A549 (cell line): ENCODE data around the gene C21orf58.

Experiments
- CEBPB ChIP-seq, 2 experiments: fragments of >200 bp in 1 of 2; sonication (Bioruptor Twin) in 1 of 2; formaldehyde crosslinking in 1 of 2; IDR thresholded peaks; 2 replicates each; pipeline ENCODE4 v1.6.1; 2012 to 2016
- CTCF ChIP-seq: fragments of >200 bp; sonication (Bioruptor Twin); formaldehyde crosslinking; IDR thresholded peaks from 3 replicates; pipeline ENCODE4 v1.5.1; 2016
- ELK1 ChIP-seq: fragments of 150-350 bp; IDR thresholded peaks from 2 replicates; pipeline ENCODE4 v1.6.1; 2014; ENCODE audit warnings: low read depth, mild to moderate bottlenecking, low read length
- HOXA7 ChIP-seq: fragments of 250-450 bp; sonication (Bioruptor Pico); IDR thresholded peaks from 2 replicates; pipeline ENCODE4 v1.5.0; 2020; ENCODE audit warnings: mild to moderate bottlenecking, moderate library complexity
- JUNB ChIP-seq: fragments of >200 bp; sonication (Bioruptor Twin); formaldehyde crosslinking; IDR thresholded peaks from 2 replicates; pipeline ENCODE4 v1.6.1; 2016
- MYC ChIP-seq: IDR thresholded peaks from 2 replicates; pipeline ENCODE4 v1.6.1; 2012; ENCODE audit warnings: mild to moderate bottlenecking, inconsistent platforms, low read length, improper control_type of control experiment, borderline replicate concordance
- PHF8 ChIP-seq: fragments of 200-600 bp; sonication (generic); IDR thresholded peaks from 2 replicates; pipeline ENCODE4 v1.6.1; 2016; ENCODE audit warnings: low read depth, mild to moderate bottlenecking, antibody characterized with exemption, moderate library complexity, borderline replicate concordance
- POLR2A ChIP-seq: IDR thresholded peaks from 2 replicates; pipeline ENCODE4 v1.6.1; 2012; ENCODE audit warnings: mild to moderate bottlenecking, low read length
- POLR2AphosphoS2 ChIP-seq: conservative IDR thresholded peaks from 2 replicates; pipeline ENCODE4 v1.6.1; 2012; ENCODE audit warnings: low read length, improper control_type of control experiment, inconsistent platforms
- REST ChIP-seq: fragments of 200-600 bp; sonication (generic); IDR thresholded peaks from 2 replicates; pipeline ENCODE4 v1.6.1; 2016; ENCODE audit warnings: antibody characterized with exemption, mild to moderate bottlenecking, moderate library complexity
- TP53 ChIP-seq: fragments of 250-450 bp; sonication (Bioruptor Pico); IDR thresholded peaks from 2 replicates; pipeline ENCODE4 v1.5.0; 2021; ENCODE audit warnings: mild to moderate bottlenecking, moderate library complexity
- ZFP36 ChIP-seq: fragments of 450-650 bp; IDR thresholded peaks from 2 replicates; pipeline ENCODE4 v1.6.1; 2014; ENCODE audit warnings: borderline replicate concordance; ENCODE audit not compliant: partially characterized antibody

- no peak for TF ChIP-seq POLR2AphosphoS2
- no peak for TF ChIP-seq CEBPB (IDR thresholded peaks at IDR 0.05)
- TF ChIP-seq POLR2A = no peak
- TF ChIP-seq CTCF = no peak
- TF ChIP-seq HOXA7 (CRISPR knock-in tag) = no peak
- TF ChIP-seq TP53 (CRISPR knock-in tag) = no peak
- no peak for TF ChIP-seq ELK1
- TF ChIP-seq REST = no peak
- TF ChIP-seq PHF8 = no peak
- TF ChIP-seq MYC = no peak
- TF ChIP-seq ZFP36 = no peak
- TF ChIP-seq JUNB = no peak
Observed at GRCh38 chr21:46264690-46265144, 59.0 kb downstream of the C21orf58 start.
